ENCODE data around the gene MVK.

Gene MVK

GRCh38 chr12:109612003-109612402 is 38.4 kb downstream of the MVK start:
- DNase-seq, result no peak

DNA sequence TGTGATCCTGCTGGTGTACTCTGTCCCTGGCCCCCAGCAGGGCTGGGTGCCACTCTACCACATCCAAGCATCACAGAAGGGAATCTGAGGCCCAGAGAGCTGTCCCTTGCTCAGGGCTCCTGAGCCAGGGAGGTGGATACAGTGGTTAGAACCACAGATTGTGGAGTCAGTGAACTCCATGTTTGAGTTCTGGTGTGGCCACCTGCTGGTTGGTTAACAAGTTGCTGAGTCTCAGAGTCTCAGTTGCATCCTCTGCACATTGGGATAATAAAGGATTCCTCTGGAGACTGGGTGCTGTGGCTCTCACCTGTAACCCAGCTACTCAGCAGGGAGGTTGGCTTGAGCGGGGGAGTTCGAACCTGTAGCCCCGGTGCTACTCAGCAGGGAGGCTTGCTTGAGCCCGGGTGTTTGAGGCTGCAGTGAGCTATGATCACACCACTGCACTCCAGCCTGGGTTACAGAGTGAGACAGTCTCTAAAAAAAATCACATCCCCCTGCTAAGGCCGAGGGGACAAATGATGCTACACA is 39.4 kb downstream of the MVK start:
- DNase-seq, result no peak

DNA sequence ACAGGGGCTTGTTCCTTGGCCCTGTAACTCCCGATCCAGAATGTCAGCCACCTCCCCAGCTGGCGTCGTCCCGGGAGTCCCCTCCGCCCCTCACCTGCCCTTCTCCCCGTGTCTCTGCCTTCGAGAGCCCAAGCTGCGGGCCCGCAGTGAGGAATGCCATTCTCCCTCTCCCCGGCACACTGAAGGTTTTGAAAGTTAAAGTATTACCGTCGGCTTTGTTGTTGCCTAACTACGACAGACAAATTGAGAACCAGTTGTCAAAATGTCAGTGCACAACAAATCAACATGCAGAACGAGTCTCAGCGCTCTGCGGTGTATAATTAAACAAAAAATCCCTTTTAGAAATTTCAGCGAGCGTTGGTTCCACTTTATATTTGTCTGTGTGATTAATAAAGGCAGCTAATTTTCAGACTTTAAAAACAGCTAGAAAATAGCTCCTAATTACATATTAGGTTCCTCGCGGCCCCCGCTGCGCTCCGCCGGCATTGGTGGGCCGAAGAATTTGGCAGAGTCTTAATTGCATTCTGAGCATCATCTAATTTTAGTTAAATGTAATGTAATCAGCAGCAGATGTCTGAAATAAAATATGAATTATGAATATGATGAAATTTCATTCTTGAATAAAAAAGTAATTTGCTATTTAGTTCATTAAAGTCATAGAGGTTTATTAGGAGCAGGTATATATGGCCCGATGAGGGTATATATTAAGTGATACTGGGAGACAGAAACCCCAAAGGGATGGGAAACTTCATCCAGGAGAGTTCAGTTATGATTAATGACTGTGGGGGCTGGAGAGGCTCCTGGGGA is 40.3 kb downstream of the MVK start:
- no peak for DNase-seq

DNA sequence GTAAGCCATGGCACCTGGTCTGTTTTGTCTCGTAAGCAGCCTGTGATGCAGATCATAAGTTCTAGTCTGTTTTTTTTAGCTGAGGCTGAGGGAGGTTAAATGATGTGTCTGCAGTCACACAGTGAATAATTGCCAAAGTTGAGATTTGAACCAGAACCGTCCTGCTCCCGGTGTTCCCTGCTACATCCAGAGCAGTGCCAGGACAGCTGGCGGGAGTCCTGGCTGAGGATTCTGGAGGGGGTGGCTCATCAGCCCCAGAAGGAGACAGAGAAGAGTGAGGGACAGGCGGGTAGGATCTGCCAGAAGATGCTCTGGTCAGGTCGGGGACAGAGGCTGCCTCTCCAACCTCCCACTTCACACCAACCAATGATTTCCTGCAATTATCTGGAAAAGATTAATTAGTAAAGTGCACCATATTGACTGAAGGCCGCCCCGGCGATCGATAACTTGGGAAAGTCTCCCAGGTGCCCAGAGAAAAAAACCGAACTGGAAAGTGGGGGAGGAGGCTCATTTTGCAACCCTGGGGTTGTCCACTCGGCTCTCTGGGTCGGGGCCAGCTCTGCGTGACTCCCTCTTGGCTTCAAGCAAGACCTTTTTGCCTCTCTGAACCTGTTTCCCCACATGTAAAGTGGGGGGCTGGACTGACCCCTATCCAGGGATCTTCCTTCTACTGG is 42.1 kb downstream of the MVK start:
- DNase-seq, result no peak

GRCh38 chr12:109617491-109617890 is 43.9 kb downstream of the MVK start:
- DNase-seq, result no peak

DNA sequence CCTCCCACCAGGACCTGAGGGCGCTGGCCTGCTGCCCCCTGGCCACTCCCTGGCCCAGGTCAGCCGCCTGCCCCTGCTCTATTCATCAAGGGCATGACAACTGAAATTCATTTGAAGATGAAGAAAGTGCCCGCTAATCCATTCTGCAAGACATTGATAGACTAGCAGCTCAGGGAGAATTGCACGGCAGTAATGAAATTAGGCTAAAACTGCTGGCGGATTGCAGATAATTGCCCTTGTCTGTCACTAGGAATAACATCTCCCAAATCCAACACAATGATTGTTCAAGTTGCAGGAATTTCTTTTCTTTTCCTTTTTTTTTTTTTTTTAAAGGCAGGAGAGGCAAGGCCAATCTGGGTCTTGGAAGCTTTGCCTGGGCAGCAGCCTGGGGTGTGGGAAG is 44.5 kb downstream of the MVK start:
- DNase-seq, result no peak

- no peak for DNase-seq
Observed at GRCh38 chr12:109619002-109619604, 45.5 kb downstream of the MVK start.

DNA sequence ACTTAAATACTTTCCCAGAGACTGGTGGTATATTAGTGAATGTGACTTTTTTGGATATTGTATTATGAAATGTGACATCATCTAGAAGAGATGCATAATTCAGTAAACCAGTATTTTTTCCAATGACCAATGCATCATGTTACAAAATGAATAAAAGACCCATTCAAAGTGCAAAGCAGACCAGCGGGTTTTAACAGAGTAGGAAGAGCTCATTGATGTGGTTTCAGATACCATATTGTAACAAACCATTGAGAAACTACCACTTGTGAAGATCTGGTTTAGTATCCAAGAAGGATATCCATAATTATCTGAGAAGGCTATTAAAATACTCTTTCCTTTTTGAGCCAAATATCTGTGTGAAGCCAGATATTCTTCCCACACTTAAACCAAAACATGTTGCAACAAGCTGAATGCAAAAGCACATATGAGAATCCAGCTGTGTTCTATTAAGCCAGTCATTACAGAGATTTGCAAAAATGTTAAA is 47.7 kb downstream of the MVK start:
- no peak for DNase-seq

- no peak for DNase-seq
Observed at GRCh38 chr12:109621901-109622364, 48.3 kb downstream of the MVK start.

DNA sequence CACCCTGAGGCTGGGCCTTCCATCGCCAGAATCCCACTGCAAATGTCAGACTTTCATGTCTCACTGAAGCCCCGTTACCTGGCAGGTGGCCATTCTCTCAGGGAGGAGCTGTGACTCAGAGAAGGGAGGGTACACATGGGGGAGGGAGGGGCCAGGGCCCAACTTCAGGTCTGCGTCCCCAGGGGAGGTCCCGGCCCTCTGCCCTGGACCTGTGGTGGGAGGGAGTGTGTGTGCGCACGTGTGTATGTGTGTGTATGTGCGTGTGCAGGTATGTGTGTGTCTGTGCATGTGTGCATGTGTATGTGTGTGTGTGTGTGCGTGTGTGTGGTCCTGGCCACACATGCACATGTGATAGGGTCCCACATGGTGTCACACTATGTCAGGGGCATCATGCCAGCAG is 50.9 kb downstream of the MVK start:
- DNase-seq, result no peak

GRCh38 chr12:109625131-109625559 is 51.6 kb downstream of the MVK start:
- no peak for DNase-seq

- no peak for DNase-seq
Observed at GRCh38 chr12:109625749-109626377, 52.3 kb downstream of the MVK start.

DNA sequence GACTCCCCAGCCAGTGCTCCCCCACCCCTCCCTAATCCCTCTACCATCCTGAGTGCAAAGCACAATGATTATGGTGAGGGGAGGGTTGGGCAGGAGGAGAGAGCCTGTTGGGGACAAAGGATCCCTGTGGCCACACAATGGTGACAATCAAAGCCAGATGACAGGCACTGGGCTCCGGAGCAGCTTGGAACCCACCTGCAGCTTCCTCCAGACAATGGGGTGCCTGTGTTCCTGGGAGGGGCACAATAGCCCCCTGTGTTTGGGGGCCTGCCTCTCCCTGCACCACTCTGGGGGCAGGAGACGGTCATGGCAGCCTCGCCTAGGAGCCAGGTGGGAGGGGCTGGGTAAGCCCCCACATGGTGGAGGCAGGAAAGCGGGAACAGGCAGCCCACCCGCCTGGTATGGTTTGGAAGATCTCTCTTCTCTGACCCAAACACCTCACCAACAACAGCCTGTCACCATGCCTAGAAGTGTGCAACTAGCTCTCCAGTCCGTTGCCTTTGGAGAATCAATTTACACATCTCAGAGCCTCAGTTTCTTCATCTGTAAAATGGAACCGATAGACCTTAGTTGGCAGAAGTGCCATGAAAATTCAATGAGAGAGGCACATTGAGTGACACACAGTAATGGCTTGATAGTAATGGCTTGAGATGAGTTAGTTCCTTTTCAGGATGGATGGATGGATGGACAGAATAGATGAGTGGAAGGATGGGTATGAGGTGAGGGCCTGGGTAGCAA is 53.0 kb downstream of the MVK start:
- DNase-seq, result no peak

DNA sequence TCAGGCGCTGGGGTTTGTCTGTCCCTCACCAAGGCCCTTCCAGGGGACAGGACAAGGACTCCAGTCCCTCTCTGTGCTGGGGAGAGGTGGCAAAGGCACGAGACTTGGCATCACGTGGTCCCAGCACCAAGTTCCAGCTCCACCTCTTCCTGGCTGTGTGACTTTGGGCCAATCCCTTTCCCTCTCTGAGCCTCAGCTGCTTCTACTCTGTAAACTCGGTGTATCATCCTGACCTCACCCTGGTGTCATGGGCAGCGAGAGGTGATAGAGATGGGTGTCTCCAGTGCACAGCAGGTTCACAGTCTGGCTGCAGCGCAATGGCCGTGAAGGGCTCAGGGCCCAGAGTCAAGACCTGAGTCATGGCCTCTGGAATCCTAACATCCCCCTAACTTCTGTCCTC is 54.0 kb downstream of the MVK start:
- DNase-seq, result no peak

GRCh38 chr12:109630107-109630506 is 56.5 kb downstream of the MVK start:
- DNase-seq, result no peak

GRCh38 chr12:109630815-109631214 is 57.2 kb downstream of the MVK start:
- no peak for DNase-seq

DNA sequence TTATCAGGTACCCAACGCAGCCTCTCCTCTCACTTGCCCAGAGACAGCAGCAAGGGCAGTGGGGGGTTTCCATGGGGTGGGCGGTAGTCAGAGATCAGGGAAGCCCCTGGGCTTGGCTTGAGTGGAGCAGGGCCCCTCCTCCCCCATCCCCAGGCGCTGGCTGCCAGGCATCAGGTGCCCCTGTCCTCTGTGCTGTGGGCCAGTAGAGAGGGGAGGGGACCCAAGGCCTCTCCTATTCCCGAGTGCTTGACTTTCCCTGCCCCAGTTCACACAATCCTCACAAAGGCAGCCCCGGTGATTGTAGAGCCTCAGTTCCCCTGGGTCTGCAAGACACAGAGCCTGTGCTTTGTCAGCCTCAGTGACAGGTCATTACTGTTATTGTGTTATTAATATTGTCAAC is 57.7 kb downstream of the MVK start:
- DNase-seq, result no peak

DNA sequence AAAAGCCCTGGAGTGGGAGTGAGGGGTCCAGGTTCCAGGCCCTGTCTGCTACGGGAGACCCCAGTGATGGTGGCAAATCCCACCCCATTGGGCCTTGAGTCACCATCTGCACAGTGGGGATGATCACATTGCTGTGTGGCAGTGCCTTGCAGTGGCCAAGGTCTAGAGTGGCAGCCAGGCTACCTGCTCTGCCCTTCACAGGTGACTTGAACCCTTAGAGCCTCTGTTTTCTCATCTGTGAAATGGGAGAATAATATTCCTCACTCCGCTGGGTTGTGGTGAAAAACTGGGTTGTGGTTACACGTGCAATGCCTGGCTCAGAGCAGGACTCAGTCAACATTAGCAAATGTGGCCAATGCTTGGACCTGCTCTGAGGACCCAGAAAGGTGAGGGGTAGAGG is 58.2 kb downstream of the MVK start:
- no peak for DNase-seq

GRCh38 chr12:109632342-109632741 is 58.7 kb downstream of the MVK start:
- DNase-seq, result no peak

GRCh38 chr12:109635717-109636116 is 62.1 kb downstream of the MVK start:
- no peak for DNase-seq

DNA sequence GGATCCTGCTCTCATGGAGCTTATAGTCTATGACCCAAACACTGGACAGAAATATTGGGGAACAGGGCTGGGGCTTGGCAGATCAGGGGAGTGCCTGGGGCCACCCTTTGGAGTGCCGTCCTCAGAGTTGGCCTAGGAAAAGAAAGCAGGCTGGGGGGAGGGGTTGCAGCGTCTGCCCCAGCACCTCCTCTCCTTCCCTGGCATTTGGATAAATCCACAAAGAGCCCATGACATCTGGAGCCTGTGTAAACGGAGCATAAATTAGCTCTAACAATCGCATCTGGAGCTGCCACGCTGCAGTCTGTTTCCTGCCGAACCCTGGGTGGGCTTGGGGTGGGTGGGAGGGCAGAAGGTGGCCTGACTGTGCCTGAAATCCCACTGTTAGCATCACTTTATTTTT is 63.8 kb downstream of the MVK start:
- DNase-seq, result no peak

DNA sequence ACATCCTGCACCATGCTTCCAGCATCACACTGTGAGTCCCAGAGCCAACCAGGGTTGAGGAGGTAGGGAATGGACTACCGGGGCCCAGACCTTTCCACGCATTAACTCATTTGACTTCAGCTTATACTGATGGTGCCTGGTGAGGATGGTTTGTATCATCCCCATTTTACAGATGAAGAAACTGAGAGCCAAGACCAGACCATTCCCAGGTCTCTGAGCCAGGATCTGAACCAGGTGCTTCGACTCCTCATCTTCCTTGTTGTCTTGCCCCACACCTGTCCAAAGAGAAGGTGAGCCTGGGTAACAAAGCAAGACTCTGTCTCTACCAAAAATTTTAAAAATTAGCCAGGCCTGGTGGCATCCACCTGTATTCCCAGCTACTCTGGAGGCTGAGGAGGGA is 64.4 kb downstream of the MVK start:
- no peak for DNase-seq
